IMR-90 (cell line): ENCODE measurements around the gene ANK2. TPM values are rescaled to one million over a fixed set of nuclear protein-coding genes. Genes with fewer than 3 reads are reported as not detected.

ENCODE experiments used
- ATAC-seq: fragments of 200-7000 bp; cut with Tn5 transposase; 2 replicates; pipeline ENCODE4 v1.9.1; 2020; ENCODE audit warnings: low read depth, mild to moderate bottlenecking, moderate library complexity
- BruUV-seq: library from RNA; stranded (reverse); fragments of 400-500 nt; replicated peaks from 2 replicates; lab custom pipeline; 2021; lab: Mats Ljungman, UMichigan
- CTCF ChIA-PET: fragments of 300-600 bp; formaldehyde crosslinking; extraction: SDS; loops from one replicate; lab custom pipeline; 2021; ENCODE audit warnings: antibody characterized with exemption; lab: Yijun Ruan, JAX
- POLR2A ChIA-PET: fragments of 300-600 bp; sonication (Branson Sonifier 250); formaldehyde crosslinking; loops from one replicate; lab custom pipeline; 2022; ENCODE audit warnings: antibody characterized with exemption; ENCODE audit not compliant: unreplicated experiment; lab: Charles Lee
- DNase-seq: peaks from one replicate; pipeline ENCODE4 v3.0.0; 2013
- H2AFZ ChIP-seq: replicated peaks from 2 replicates; pipeline ENCODE3; 2013; ENCODE audit warnings: low read length, mild to moderate bottlenecking; ENCODE audit not compliant: poor library complexity
- H2AK5ac ChIP-seq: 2 replicates; pipeline ENCODE4 v1.6.1; 2013; ENCODE audit warnings: low read depth, low read length, inconsistent platforms
- H2AK9ac ChIP-seq: replicated peaks from 2 replicates; pipeline ENCODE3; 2013; ENCODE audit warnings: mild to moderate bottlenecking, low read depth, low read length, moderate library complexity; ENCODE audit not compliant: poor library complexity
- H2BK120ac ChIP-seq: 2 replicates; pipeline ENCODE4 v1.6.1; 2013; ENCODE audit warnings: low read depth, low read length, inconsistent platforms
- H2BK15ac ChIP-seq: 3 replicates; pipeline ENCODE4 v1.6.1; 2013; ENCODE audit warnings: low read depth, low read length, inconsistent platforms
- H2BK20ac ChIP-seq: 2 replicates; pipeline ENCODE4 v1.6.1; 2013; ENCODE audit warnings: low read depth, mild to moderate bottlenecking, inconsistent platforms, low read length, moderate library complexity
- H2BK5ac ChIP-seq: 2 replicates; pipeline ENCODE4 v1.6.1; 2013; ENCODE audit warnings: mild to moderate bottlenecking, low read depth, low read length, inconsistent platforms; ENCODE audit not compliant: poor library complexity, severe bottlenecking
- H3K14ac ChIP-seq: replicated peaks from 2 replicates; pipeline ENCODE4 v1.6.1; 2013; ENCODE audit warnings: low read depth, low read length, inconsistent platforms
- H3K18ac ChIP-seq: 2 replicates; pipeline ENCODE4 v1.6.1; 2013; ENCODE audit warnings: low read depth, low read length, control low read depth
- H3K23ac ChIP-seq: 2 replicates; pipeline ENCODE4 v1.6.1; 2013; ENCODE audit warnings: low read depth, low read length, inconsistent platforms
- H3K27ac ChIP-seq: 2 replicates; pipeline ENCODE4 v1.5.1; 2013; ENCODE audit warnings: mild to moderate bottlenecking, control low read depth, low read length; ENCODE audit not compliant: insufficient read depth
- H3K27me3 ChIP-seq: 2 replicates; pipeline ENCODE4 v1.6.1; 2013; ENCODE audit warnings: low read length; ENCODE audit not compliant: control insufficient read depth, insufficient read depth
- H3K36me3 ChIP-seq: 2 replicates; pipeline ENCODE4 v1.6.1; 2013; ENCODE audit warnings: low read length, mixed read lengths; ENCODE audit not compliant: control insufficient read depth, insufficient read depth
- H3K4ac ChIP-seq: 2 replicates; pipeline ENCODE4 v1.6.1; 2013; ENCODE audit warnings: low read depth, low read length, inconsistent platforms
- H3K4me1 ChIP-seq: 2 replicates; pipeline ENCODE4 v1.6.1; 2013; ENCODE audit warnings: low read length, mixed read lengths; ENCODE audit not compliant: control insufficient read depth, insufficient read depth
- H3K4me2 ChIP-seq: 2 replicates; pipeline ENCODE4 v1.6.1; 2013; ENCODE audit warnings: low read depth, mild to moderate bottlenecking, control low read depth, low read length, moderate library complexity
- H3K4me3 ChIP-seq: 2 replicates; pipeline ENCODE4 v1.5.1; 2013; ENCODE audit warnings: low read depth, mild to moderate bottlenecking, control low read depth, low read length, moderate library complexity; ENCODE audit not compliant: insufficient read depth
- H3K56ac ChIP-seq: 2 replicates; pipeline ENCODE4 v1.6.1; 2013; ENCODE audit warnings: low read length, inconsistent platforms; ENCODE audit not compliant: insufficient read depth; ENCODE audit errors: extremely low read depth
- H3K79me1 ChIP-seq, 2 experiments: 2 replicates each; pipeline ENCODE4 v1.6.1; 2013; ENCODE audit warnings: low read length in 2 of 2, inconsistent platforms in 1 of 2, low read depth in 1 of 2
- H3K9ac ChIP-seq: 2 replicates; pipeline ENCODE4 v1.6.1; 2013; ENCODE audit warnings: low read depth, low read length, control low read depth
- H3K9me1 ChIP-seq: 2 replicates; pipeline ENCODE4 v1.6.1; 2013; ENCODE audit warnings: low read length, inconsistent platforms; ENCODE audit not compliant: insufficient read depth
- H3K9me3 ChIP-seq: 2 replicates; pipeline ENCODE4 v1.6.1; 2013; ENCODE audit warnings: low read length; ENCODE audit not compliant: control insufficient read depth, insufficient read depth
- H4K20me1 ChIP-seq: 2 replicates; pipeline ENCODE4 v1.6.1; 2013; ENCODE audit warnings: low read length, inconsistent platforms; ENCODE audit not compliant: insufficient read depth
- H4K5ac ChIP-seq: 2 replicates; pipeline ENCODE4 v1.6.1; 2013; ENCODE audit warnings: mild to moderate bottlenecking, low read depth, low read length, control low read depth
- H4K8ac ChIP-seq, 2 experiments: 2 replicates each; pipeline ENCODE4 v1.6.1; 2013; ENCODE audit warnings: low read depth in 2 of 2, low read length in 2 of 2, control low read depth in 1 of 2, inconsistent platforms in 1 of 2
- H4K91ac ChIP-seq: 2 replicates; pipeline ENCODE4 v1.6.1; 2013; ENCODE audit warnings: low read depth, low read length, inconsistent platforms; ENCODE audit not compliant: insufficient read depth
- CEBPB ChIP-seq: IDR thresholded peaks from 2 replicates; pipeline ENCODE4 v1.6.1; 2012; ENCODE audit warnings: low read depth, low read length, improper control_type of control experiment
- CHD1 ChIP-seq: IDR thresholded peaks from 2 replicates; pipeline ENCODE4 v1.6.1; 2012; ENCODE audit warnings: low read depth, low read length, improper control_type of control experiment
- CTCF ChIP-seq: conservative IDR thresholded peaks from 2 replicates; pipeline ENCODE4 v1.5.1; 2012; ENCODE audit warnings: mild to moderate bottlenecking, low read depth, low read length, improper control_type of control experiment
- FOS ChIP-seq: fragments of 150-350 bp; IDR thresholded peaks from 2 replicates; pipeline ENCODE4 v1.6.1; 2016; ENCODE audit warnings: low read depth, low read length
- MAZ ChIP-seq: IDR thresholded peaks from 2 replicates; pipeline ENCODE4 v1.6.1; 2012; ENCODE audit warnings: low read depth, mild to moderate bottlenecking, low read length, improper control_type of control experiment, moderate library complexity, borderline replicate concordance
- MXI1 ChIP-seq: IDR thresholded peaks from 2 replicates; pipeline ENCODE4 v1.6.1; 2012; ENCODE audit warnings: low read depth, mild to moderate bottlenecking, low read length, moderate library complexity, borderline replicate concordance
- NFE2L2 ChIP-seq: fragments of 150-350 bp; IDR thresholded peaks from 2 replicates; pipeline ENCODE4 v1.6.1; 2016; ENCODE audit warnings: low read depth, mild to moderate bottlenecking, low read length
- POLR2A ChIP-seq: IDR thresholded peaks from 2 replicates; pipeline ENCODE4 v1.6.1; 2012; ENCODE audit warnings: mild to moderate bottlenecking, low read depth, low read length
- RCOR1 ChIP-seq: IDR thresholded peaks from 2 replicates; pipeline ENCODE4 v1.6.1; 2012; ENCODE audit warnings: mild to moderate bottlenecking, low read length, improper control_type of control experiment; ENCODE audit not compliant: insufficient replicate concordance
- RFX5 ChIP-seq: IDR thresholded peaks from 2 replicates; pipeline ENCODE4 v1.8.0; 2012; ENCODE audit warnings: low read depth, mild to moderate bottlenecking, low read length, moderate library complexity
- SMC3 ChIP-seq: fragments of 150-350 bp; IDR thresholded peaks from 2 replicates; pipeline ENCODE4 v1.6.1; 2016; ENCODE audit warnings: low read depth, mild to moderate bottlenecking, antibody characterized with exemption, low read length, moderate library complexity
- WGBS, 2 experiments: methylation state at CpG; one replicate each; pipeline versions ENCODE4 v1.1.5 to v1.1.7; 2013; ENCODE audit warnings: missing lambda C conversion rate in 2 of 2; ENCODE audit not compliant: insufficient read length in 1 of 2; ENCODE audit errors: extremely low coverage in 2 of 2; 5-methylcytosine and 5-hydroxymethylcytosine counted together
- dilution Hi-C: fragments of 300-500 bp; cut with HindIII; formaldehyde crosslinking; loops from one replicate; pipeline ENCODE4 v1.14.3; 2018; ENCODE audit warnings: low sequenced_read_pairs; ENCODE audit not compliant: unreplicated experiment
- in situ Hi-C: fragments of 300-500 bp; cut with MboI; formaldehyde crosslinking; loops from 3 replicates; pipeline ENCODE4 v1.14.3; 2019; ENCODE audit warnings: low sequenced_read_pairs, inconsistent platforms, mixed read lengths
- intact Hi-C: fragments of 100-400 bp; cut with micrococcal nuclease; formaldehyde crosslinking; loops from 2 replicates; pipeline ENCODE4 v1.10.0; 2022
- polyA plus RNA-seq, 3 experiments: library from polyadenylated mRNA; depleted of rRNA; stranded (reverse); fragments of >200 nt; gene quantifications; 2 replicates each; pipeline ENCODE4 v1.2.3, GENCODE V29; 2012; ENCODE audit warnings: low replicate concordance in 1 of 3
- total RNA-seq: library from RNA; depleted of rRNA; stranded (reverse); fragments of >200 nt; gene quantifications from 2 replicates; pipeline ENCODE4 v1.2.3, GENCODE V29; 2012
- TF ChIP-seq, protein P1 (sequence below): fragments of 150-350 bp; IDR thresholded peaks from 2 replicates; pipeline ENCODE4 v1.6.1; 2016; ENCODE audit warnings: low read depth, mild to moderate bottlenecking, low read length, moderate library complexity, borderline replicate concordance

Gene ANK2
- total and polyA plus RNA-seq, 2 of the 4 experiments (the other 2 are of a cell fraction) = 0.82 to 6.6 TPM

GRCh38 chr4:113330200-113330599 lies 280.7 kb downstream of the ANK2 start:
- Histone ChIP-seq H4K20me1 (no peaks in the 10 kb centered on the region), H3K4me2 (no peak overlapping the region), H3K23ac (no peak overlapping the region), H3K4me1 (no peaks in the 10 kb centered on the region), H3K9me1 (no peaks in the 10 kb centered on the region), H3K9ac (no peak overlapping the region), H3K18ac (no peak overlapping the region), H2BK20ac (no peak overlapping the region), H2AK9ac (peak overlapping the region; percentile 75), H4K5ac (no peak overlapping the region), H2AK5ac (no peak overlapping the region), H3K9me3 (no peaks in the 10 kb centered on the region), H3K36me3 (no peaks in the 10 kb centered on the region), H3K56ac (no peak overlapping the region), H3K79me1 (no peaks in the 10 kb centered on the region), H3K14ac (no peak overlapping the region), H3K4me3 (no peak overlapping the region), H3K27me3 (no peaks in the 10 kb centered on the region; the same call in 1 of the 2 replicates), H2BK5ac (no peak overlapping the region), H4K8ac (no peak overlapping the region), H4K91ac (no peak overlapping the region), H3K27ac (no peak overlapping the region), H2BK15ac (no peak overlapping the region), H3K4ac (no peak overlapping the region), H2BK120ac (no peak overlapping the region), H2AFZ (no peak overlapping the region)
- ATAC-seq (no peak), DNase-seq (no peak)
- BruUV-seq = no TSS peak
- dilution Hi-C loops = no loop called here
- TF ChIP-seq FOS = no peak
- TF ChIP-seq, protein P1, sequence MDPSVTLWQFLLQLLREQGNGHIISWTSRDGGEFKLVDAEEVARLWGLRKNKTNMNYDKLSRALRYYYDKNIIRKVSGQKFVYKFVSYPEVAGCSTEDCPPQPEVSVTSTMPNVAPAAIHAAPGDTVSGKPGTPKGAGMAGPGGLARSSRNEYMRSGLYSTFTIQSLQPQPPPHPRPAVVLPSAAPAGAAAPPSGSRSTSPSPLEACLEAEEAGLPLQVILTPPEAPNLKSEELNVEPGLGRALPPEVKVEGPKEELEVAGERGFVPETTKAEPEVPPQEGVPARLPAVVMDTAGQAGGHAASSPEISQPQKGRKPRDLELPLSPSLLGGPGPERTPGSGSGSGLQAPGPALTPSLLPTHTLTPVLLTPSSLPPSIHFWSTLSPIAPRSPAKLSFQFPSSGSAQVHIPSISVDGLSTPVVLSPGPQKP = no peak
- TF ChIP-seq NFE2L2 = no peak
- TF ChIP-seq CEBPB = no peak
- no peak for TF ChIP-seq CTCF
- no peak for TF ChIP-seq CHD1
- no peak for TF ChIP-seq MXI1
- TF ChIP-seq POLR2A = no peak
- TF ChIP-seq MAZ = no peak
- TF ChIP-seq RCOR1 = no peak
- TF ChIP-seq RFX5 = no peak
- no peak for TF ChIP-seq SMC3
- CTCF ChIA-PET = interaction anchor here (1.0 kb wide), 1 partner anchor 9 kb away, joined by 4 read pairs; no protein-coding TSS in a partner anchor
- intact Hi-C loops = no loop called here
- 95% methylated on average over 6 of the region's 12 CpGs; no CpG with 5 or more reads in 1 of the 2 experiments for WGBS, 2 experiments
- in situ Hi-C loops = no loop called here
- POLR2A ChIA-PET = no interaction called here
